Progenitor cell of endocrine pancreas (in vitro differentiated cells): ENCODE data around the gene CCDC194. TPM values are rescaled to one million over a fixed set of nuclear protein-coding genes. Genes with fewer than 3 reads are reported as not detected.

ENCODE experiments used
- DNase-seq: peaks from one replicate; pipeline ENCODE4 v3.0.0; 2021; ENCODE audit warnings: low spot score; ENCODE audit not compliant: unreplicated experiment
- H3K27ac Mint-ChIP-seq: 2 replicates; pipeline ENCODE4 v1.8.0; 2021; ENCODE audit warnings: mild to moderate bottlenecking, moderate library complexity, mixed read lengths
- H3K27me3 Mint-ChIP-seq: 2 replicates; pipeline ENCODE4 v1.8.0; 2021; ENCODE audit warnings: mixed read lengths
- H3K36me3 Mint-ChIP-seq: 2 replicates; pipeline ENCODE4 v1.8.0; 2022; ENCODE audit warnings: mixed read lengths; ENCODE audit not compliant: insufficient read depth
- H3K4me1 Mint-ChIP-seq: 2 replicates; pipeline ENCODE4 v1.8.0; 2021; ENCODE audit warnings: low read depth, mixed read lengths
- H3K4me3 Mint-ChIP-seq: 2 replicates; pipeline ENCODE4 v1.8.0; 2021; ENCODE audit warnings: low read depth, mild to moderate bottlenecking, moderate library complexity, mixed read lengths
- H3K9me3 Mint-ChIP-seq: 2 replicates; pipeline ENCODE4 v1.8.0; 2021; ENCODE audit warnings: low read depth, mixed read lengths
- CTCF ChIP-seq: fragments of 200-600 bp; sonication (generic); IDR thresholded peaks from one replicate; pipeline ENCODE4 v1.5.0; 2021; ENCODE audit warnings: antibody characterized with exemption, mild to moderate bottlenecking; ENCODE audit not compliant: unreplicated experiment
- total RNA-seq: library from RNA; stranded (reverse); gene quantifications from 2 replicates; pipeline ENCODE4 v1.2.1, GENCODE V29; 2021

Gene CCDC194
- total RNA-seq, 1 donor from 2014 or later = not detected

GRCh38 chr19:17420475-17420924 lies 26.5 kb upstream of the CCDC194 start:
- H3K27ac Mint-ChIP-seq = peak overlapping the region; percentile 71
- no peaks in the 10 kb centered on the region for H3K27me3 Mint-ChIP-seq
- TF ChIP-seq CTCF = peak; percentile 9
- H3K9me3 Mint-ChIP-seq = no peaks in the 10 kb centered on the region
- peaks cover 6% of the 10 kb centered on the region for H3K4me1 Mint-ChIP-seq
- peaks cover 2% of the 10 kb centered on the region for H3K36me3 Mint-ChIP-seq
- peak overlapping the region; percentile 79 for H3K4me3 Mint-ChIP-seq
- DNase-seq = peak; percentile 20

DNA sequence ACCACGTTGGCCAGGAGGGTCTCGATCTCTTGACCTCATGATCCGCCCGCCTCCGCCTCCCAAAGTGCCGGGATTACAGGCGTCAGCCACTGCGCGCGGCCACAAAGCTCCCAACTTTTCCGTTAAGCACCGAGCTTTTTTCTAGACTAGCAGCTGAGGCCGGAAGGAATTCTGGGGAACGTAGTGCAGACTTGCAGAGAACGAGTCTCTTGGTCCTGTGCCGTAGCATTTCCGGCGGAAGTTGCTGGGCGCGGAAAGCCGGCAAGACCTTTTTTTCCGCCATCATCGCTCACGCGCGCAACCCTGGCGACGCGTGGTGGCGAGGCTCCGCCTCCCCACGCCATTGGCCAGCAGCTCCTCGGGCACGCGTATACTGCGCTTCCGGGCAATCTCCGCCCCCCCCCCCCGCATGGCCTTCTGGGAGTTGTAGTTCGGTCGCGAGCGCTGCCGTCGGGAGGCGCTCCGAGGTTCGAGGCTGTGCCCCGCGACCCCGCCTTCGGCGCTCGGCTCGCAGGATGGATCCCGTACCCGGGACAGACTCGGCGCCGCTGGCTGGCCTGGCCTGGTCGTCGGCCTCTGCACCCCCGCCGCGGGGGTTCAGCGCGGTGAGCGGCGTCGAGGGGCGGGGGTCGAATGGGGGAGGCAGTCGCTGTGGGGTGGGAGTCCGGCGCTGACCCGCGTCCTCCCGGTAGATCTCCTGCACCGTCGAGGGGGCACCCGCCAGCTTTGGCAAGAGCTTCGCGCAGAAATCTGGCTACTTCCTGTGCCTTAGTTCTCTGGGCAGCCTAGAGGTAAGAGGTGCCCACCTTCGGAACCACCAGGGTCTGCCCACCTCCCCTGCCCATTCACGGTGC lies 25.9 kb upstream of the CCDC194 start, which contains the start of gene MVB12A:
Gene MVB12A (plus strand): TSS at position 427 of the 854 bp plus-strand sequence. CDS start 89 bp downstream, at position 516.
- peaks cover 2% of the 10 kb centered on the region for H3K36me3 Mint-ChIP-seq

GRCh38 chr19:17419154-17419620 lies 25.2 kb upstream of the CCDC194 start:
- Mint-ChIP-seq H3K9me3 (no peaks in the 10 kb centered on the region), H3K27ac (peak overlapping the region; percentile 96), H3K4me3 (peak overlapping the region; percentile 79), H3K4me1 (peaks cover 12% of the 10 kb centered on the region), H3K36me3 (peaks cover 2% of the 10 kb centered on the region), H3K27me3 (no peaks in the 10 kb centered on the region)
- no peak for TF ChIP-seq CTCF
- DNase-seq = no peak

More for the DNA sequence above, 25.9 kb upstream of the CCDC194 start, which contains the start of gene MVB12A:
- Mint-ChIP-seq H3K27ac (peak within 1 kb of the TSS; percentile 96), H3K9me3 (no peaks in the 10 kb centered on the region), H3K4me1 (peaks cover 12% of the 10 kb centered on the region), H3K27me3 (no peaks in the 10 kb centered on the region), H3K4me3 (peak within 1 kb of the TSS; percentile 79)
- DNase-seq = peak; percentile 90
- no peak for TF ChIP-seq CTCF

- Mint-ChIP-seq H3K4me3 (peak overlapping the region; percentile 79), H3K27ac (no peak overlapping the region), H3K27me3 (no peaks in the 10 kb centered on the region), H3K36me3 (peaks cover 2% of the 10 kb centered on the region), H3K4me1 (peaks cover 12% of the 10 kb centered on the region), H3K9me3 (no peaks in the 10 kb centered on the region)
- no peak for TF ChIP-seq CTCF
- DNase-seq = no peak
Observed at GRCh38 chr19:17418710-17419109, 24.7 kb upstream of the CCDC194 start.

GRCh38 chr19:17415121-17415520 lies 21.1 kb upstream of the CCDC194 start:
- no peaks in the 10 kb centered on the region for H3K36me3 Mint-ChIP-seq
- no peaks in the 10 kb centered on the region for H3K27me3 Mint-ChIP-seq
- peaks cover 23% of the 10 kb centered on the region for H3K4me1 Mint-ChIP-seq
- H3K27ac Mint-ChIP-seq = peak overlapping the region; percentile 91
- H3K4me3 Mint-ChIP-seq = peak overlapping the region; percentile 37
- no peaks in the 10 kb centered on the region for H3K9me3 Mint-ChIP-seq
- TF ChIP-seq CTCF = no peak
- no peak for DNase-seq
